HUDEP-2 (cell line): ENCODE data around the gene TEC.
"Not testable (repeated sequence)": the region's sequence is repeated elsewhere in the genome, so short reads cannot be mapped to it uniquely, and the experiment has no call there.

Source experiments
- DNase-seq, 76 experiments: peaks; one replicate each; lab custom pipeline; 2025; ENCODE audit not compliant: unreplicated experiment in 76 of 76; lab: John Stamatoyannopoulos, UW

Gene TEC

GRCh38 chr4:48268956-48269860 lies at the start of gene TEC:
Gene TEC (minus strand): TSS chr4:48269838. CDS start chr4:48228614, 41,224 bp downstream.
- DNase-seq, result peak in 73 of 76 experiments; percentile 14 to 83 (median 57)

GRCh38 chr4:48315728-48316630 lies 46.3 kb upstream of the TEC start:
- peak in 41 of 76 experiments; percentile 0 to 52 (median 22) for DNase-seq

GRCh38 chr4:48314746-48315145 lies 45.1 kb upstream of the TEC start:
- DNase-seq, result not testable (repeated sequence)

GRCh38 chr4:48311896-48312295 lies 42.3 kb upstream of the TEC start:
- no peak for DNase-seq

GRCh38 chr4:48308901-48309300 lies 39.3 kb upstream of the TEC start:
- DNase-seq, result no peak

GRCh38 chr4:48307528-48307927 lies 37.9 kb upstream of the TEC start:
- no peak for DNase-seq

- no peak for DNase-seq
Measured at GRCh38 chr4:48305508-48305907, 35.9 kb upstream of the TEC start.

- no peak for DNase-seq
Measured at GRCh38 chr4:48300004-48300403, 30.4 kb upstream of the TEC start.

GRCh38 chr4:48299560-48299959 lies 29.9 kb upstream of the TEC start:
- no peak for DNase-seq

GRCh38 chr4:48297256-48297846 lies 27.7 kb upstream of the TEC start:
- DNase-seq, result no peak

GRCh38 chr4:48296365-48296764 lies 26.7 kb upstream of the TEC start:
- no peak for DNase-seq

- no peak for DNase-seq
Measured at GRCh38 chr4:48295116-48295515, 25.5 kb upstream of the TEC start.

GRCh38 chr4:48292218-48292790 lies 22.7 kb upstream of the TEC start:
- DNase-seq, result not testable (repeated sequence)

- DNase-seq, result peak in 23 of 76 experiments; percentile 1 to 39 (median 10)
Measured at GRCh38 chr4:48290146-48290772, 20.6 kb upstream of the TEC start.

- not testable (repeated sequence) for DNase-seq
Measured at GRCh38 chr4:48286060-48286459, 16.4 kb upstream of the TEC start.

- not testable (repeated sequence) for DNase-seq
Measured at GRCh38 chr4:48285640-48286039, 16.0 kb upstream of the TEC start.

- no peak for DNase-seq
Measured at GRCh38 chr4:48275686-48276085, 6.0 kb upstream of the TEC start.

GRCh38 chr4:48275247-48275646 lies 5.6 kb upstream of the TEC start:
- peak in 37 of 76 experiments; percentile 2 to 69 (median 41) for DNase-seq

GRCh38 chr4:48271626-48272025 lies 2.0 kb upstream of the TEC start:
- DNase-seq, result no peak

GRCh38 chr4:48270951-48271473 lies 1.4 kb upstream of the TEC start:
- peak in 7 of 76 experiments; percentile 5 to 38 (median 12) for DNase-seq
